Measurements from ENCODE around the gene SMC5.
"Not testable (repeated sequence)": the region's sequence is repeated elsewhere in the genome, so short reads cannot be mapped to it uniquely, and the experiment has no call there.

SMC5 gene

GRCh38 chr9:70398145-70398556 is 139.4 kb downstream of the SMC5 start:
- Mint-ChIP-seq H3K27ac (no peak overlapping the region), H3K27me3 (ENCODE audit: low read depth, poor library complexity) (peaks cover 3% of the 10 kb centered on the region), H3K4me1 (peaks cover 10% of the 10 kb centered on the region), H3K36me3 (ENCODE audit: low read depth) (no peaks in the 10 kb centered on the region), H3K9me3 (no peaks in the 10 kb centered on the region), H3K4me3 (no peak overlapping the region)
- no peak for TF ChIP-seq CTCF (IDR thresholded peaks at IDR 0.05)
- no peak for DNase-seq

- DNase-seq = no peak
- Mint-ChIP-seq H3K27ac (no peak overlapping the region), H3K27me3 (ENCODE audit: low read depth, poor library complexity) (peaks cover 3% of the 10 kb centered on the region), H3K9me3 (no peaks in the 10 kb centered on the region), H3K4me1 (peaks cover 10% of the 10 kb centered on the region), H3K36me3 (ENCODE audit: low read depth) (no peaks in the 10 kb centered on the region), H3K4me3 (no peak overlapping the region)
- no peak for TF ChIP-seq CTCF (IDR thresholded peaks at IDR 0.05)
Measured at GRCh38 chr9:70399141-70399540, 140.4 kb downstream of the SMC5 start.

GRCh38 chr9:70400107-70400892 is 141.5 kb downstream of the SMC5 start:
- Mint-ChIP-seq H3K4me1 (peaks cover 16% of the 10 kb centered on the region), H3K27ac (peak overlapping the region; percentile 26)

GRCh38 chr9:70401241-70401640 is 142.5 kb downstream of the SMC5 start:
- H3K27me3 Mint-ChIP-seq (ENCODE audit: low read depth, poor library complexity); H3K27ac Mint-ChIP-seq; H3K9me3 Mint-ChIP-seq; H3K4me3 Mint-ChIP-seq; H3K36me3 Mint-ChIP-seq (ENCODE audit: low read depth); DNase-seq: not testable (repeated sequence)
- H3K4me1 Mint-ChIP-seq = peaks cover 25% of the 10 kb centered on the region

More at GRCh38 chr9:70400107-70400892, 141.5 kb downstream of the SMC5 start:
- H3K27me3 Mint-ChIP-seq (ENCODE audit: low read depth, poor library complexity) = peaks cover 3% of the 10 kb centered on the region
- TF ChIP-seq CTCF (IDR thresholded peaks at IDR 0.05) = no peak
- H3K9me3 Mint-ChIP-seq = no peaks in the 10 kb centered on the region
- H3K4me3 Mint-ChIP-seq = no peak overlapping the region
- no peak for DNase-seq
- H3K36me3 Mint-ChIP-seq (ENCODE audit: low read depth) = no peaks in the 10 kb centered on the region

GRCh38 chr9:70402213-70402612 is 143.4 kb downstream of the SMC5 start:
- Mint-ChIP-seq H3K36me3 (ENCODE audit: low read depth) (no peaks in the 10 kb centered on the region), H3K27me3 (ENCODE audit: low read depth, poor library complexity) (peaks cover 3% of the 10 kb centered on the region), H3K4me3 (no peak overlapping the region), H3K4me1 (peaks cover 35% of the 10 kb centered on the region), H3K9me3 (no peaks in the 10 kb centered on the region), H3K27ac (no peak overlapping the region)
- no peak for TF ChIP-seq CTCF (IDR thresholded peaks at IDR 0.05)
- no peak for DNase-seq

GRCh38 chr9:70403166-70403565 is 144.4 kb downstream of the SMC5 start:
- no peak overlapping the region for H3K4me3 Mint-ChIP-seq
- peaks cover 3% of the 10 kb centered on the region for H3K27me3 Mint-ChIP-seq (ENCODE audit: low read depth, poor library complexity)
- H3K27ac Mint-ChIP-seq = no peak overlapping the region
- no peaks in the 10 kb centered on the region for H3K36me3 Mint-ChIP-seq (ENCODE audit: low read depth)
- H3K4me1 Mint-ChIP-seq = peaks cover 44% of the 10 kb centered on the region
- H3K9me3 Mint-ChIP-seq = no peaks in the 10 kb centered on the region
- TF ChIP-seq CTCF (IDR thresholded peaks at IDR 0.05) = no peak
- DNase-seq = no peak
